Ishikawa (cell line): Measurements from ENCODE around the gene LRFN4.

Experiments
- CEBPB ChIP-seq: IDR thresholded peaks from 2 replicates; pipeline ENCODE4 v1.6.1; 2012
- EP300 ChIP-seq: IDR thresholded peaks from 2 replicates; pipeline ENCODE4 v1.6.1; 2012; ENCODE audit warnings: borderline replicate concordance
- RAD21 ChIP-seq: IDR thresholded peaks from 2 replicates; pipeline ENCODE4 v1.6.1; 2012; ENCODE audit warnings: low read depth
- REST ChIP-seq: IDR thresholded peaks from 2 replicates; pipeline ENCODE4 v1.6.1; 2012; ENCODE audit warnings: low read depth, mild to moderate bottlenecking

GRCh38 chr11:66841861-66842260 lies 15.0 kb upstream of the LRFN4 start:
- TF ChIP-seq CEBPB = no peak
- TF ChIP-seq REST = no peak
- TF ChIP-seq EP300 = no peak
- no peak for TF ChIP-seq RAD21
